Astrocyte (in vitro differentiated cells and primary cell): ENCODE data around the gene OR8K1. TPM values are rescaled to one million over a fixed set of nuclear protein-coding genes. Genes with fewer than 3 reads are reported as not detected.

Experiments
- DNase-seq: peaks from one replicate; pipeline ENCODE4 v3.0.0-alpha.2; 2010; ENCODE audit warnings: low read depth
- FAIRE-seq: peaks from 2 replicates; lab custom pipeline; 2011; peaks lifted over from hg19 to GRCh38; lab: Jason Lieb, UNC
- H2AFZ ChIP-seq: 2 replicates; pipeline ENCODE4 v1.6.0; 2012; ENCODE audit warnings: low read depth, low read length, inconsistent platforms
- H3K27ac ChIP-seq: 2 replicates; pipeline ENCODE4 v1.5.1; 2011; ENCODE audit warnings: low read depth, low read length, inconsistent platforms
- H3K27me3 ChIP-seq: 2 replicates; pipeline ENCODE4 v1.6.0; 2011; ENCODE audit warnings: low read length, inconsistent platforms; ENCODE audit not compliant: insufficient read depth
- H3K36me3 ChIP-seq: 2 replicates; pipeline ENCODE4 v1.5.1; 2011; ENCODE audit warnings: low read length, inconsistent platforms; ENCODE audit not compliant: insufficient read depth
- H3K4me1 ChIP-seq: 2 replicates; pipeline ENCODE4 v1.5.1; 2011; ENCODE audit warnings: low read length, inconsistent platforms; ENCODE audit not compliant: insufficient read depth
- H3K4me2 ChIP-seq: 2 replicates; pipeline ENCODE4 v1.6.0; 2012; ENCODE audit warnings: low read length, inconsistent platforms
- H3K4me3 ChIP-seq: 2 replicates; pipeline ENCODE4 v1.5.1; 2011; ENCODE audit warnings: low read depth, mild to moderate bottlenecking, low read length, inconsistent platforms; ENCODE audit not compliant: insufficient read depth
- H3K79me2 ChIP-seq: 2 replicates; pipeline ENCODE4 v1.6.0; 2012; ENCODE audit warnings: mild to moderate bottlenecking, low read length, inconsistent platforms; ENCODE audit not compliant: insufficient read depth
- H3K9ac ChIP-seq: 2 replicates; pipeline ENCODE4 v1.6.0; 2012; ENCODE audit warnings: mild to moderate bottlenecking, low read length, inconsistent platforms
- H3K9me3 ChIP-seq: 2 replicates; pipeline ENCODE4 v1.5.1; 2012; ENCODE audit warnings: low read depth, mild to moderate bottlenecking, low read length, inconsistent platforms; ENCODE audit not compliant: insufficient read depth
- H4K20me1 ChIP-seq: 2 replicates; pipeline ENCODE4 v1.6.0; 2012; ENCODE audit warnings: low read length, inconsistent platforms; ENCODE audit not compliant: insufficient read depth
- H3K27ac Mint-ChIP-seq: one replicate; pipeline ENCODE4 v1.8.0; 2021; ENCODE audit warnings: mild to moderate bottlenecking, mixed read lengths; ENCODE audit not compliant: unreplicated experiment
- H3K27me3 Mint-ChIP-seq: one replicate; pipeline ENCODE4 v1.8.0; 2021; ENCODE audit warnings: low read depth, mixed read lengths; ENCODE audit not compliant: unreplicated experiment
- H3K36me3 Mint-ChIP-seq: one replicate; pipeline ENCODE4 v1.8.0; 2021; ENCODE audit warnings: low read depth, mixed read lengths; ENCODE audit not compliant: unreplicated experiment
- H3K4me1 Mint-ChIP-seq: one replicate; pipeline ENCODE4 v1.8.0; 2021; ENCODE audit warnings: low read depth, mixed read lengths; ENCODE audit not compliant: unreplicated experiment
- H3K4me3 Mint-ChIP-seq: one replicate; pipeline ENCODE4 v1.8.0; 2021; ENCODE audit warnings: mild to moderate bottlenecking, moderate library complexity, mixed read lengths; ENCODE audit not compliant: unreplicated experiment
- H3K9me3 Mint-ChIP-seq: one replicate; pipeline ENCODE4 v1.8.0; 2021; ENCODE audit warnings: mild to moderate bottlenecking, mixed read lengths; ENCODE audit not compliant: unreplicated experiment
- EZH2 ChIP-seq: IDR thresholded peaks from 2 replicates; pipeline ENCODE4 v1.6.1; 2012; ENCODE audit warnings: mild to moderate bottlenecking, low read length, inconsistent platforms; ENCODE audit not compliant: insufficient read depth
- total RNA-seq: library from RNA; stranded (reverse); gene quantifications from 2 replicates; pipeline ENCODE4 v1.2.1, GENCODE V29; 2021
- TF ChIP-seq, protein P1 (sequence below): IDR thresholded peaks from 2 replicates; pipeline ENCODE4 v1.5.1; 2011; ENCODE audit warnings: low read depth, mild to moderate bottlenecking, inconsistent platforms, low read length, moderate library complexity; ENCODE audit not compliant: insufficient read depth

Gene OR8K1
- total RNA-seq, 1 donor from 2014 or later = not detected

DNA sequence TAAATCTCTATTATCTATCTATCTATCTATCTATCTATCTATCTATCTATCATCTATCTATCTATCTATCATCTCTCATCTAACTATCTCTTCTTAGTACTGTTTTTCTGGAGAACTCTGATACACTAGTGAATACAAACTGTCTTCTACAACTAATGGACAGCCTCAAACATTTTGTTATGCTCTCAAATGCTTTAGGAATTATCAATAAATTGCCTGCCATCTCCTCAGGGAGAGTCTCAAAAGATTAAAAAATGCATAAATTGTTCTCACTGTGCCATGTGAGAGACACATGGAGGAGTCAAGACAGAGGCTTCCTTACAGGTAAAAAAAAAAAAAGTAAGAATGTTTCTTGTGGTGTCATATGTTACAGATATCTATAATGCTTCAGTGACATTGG, 31.0 kb upstream of the OR8K1 start, which contains the start of gene OR8K3:
OR8K3 (plus strand) TSS at position 301 of the 400 bp plus-strand sequence. CDS start 3,163 bp downstream, outside the sequence.
- H3K27ac Mint-ChIP-seq = no peak within 1 kb of the TSS
- H3K4me3 ChIP-seq = no peak within 1 kb of the TSS
- H3K36me3 ChIP-seq = no peaks in the 10 kb centered on the region
- H3K4me3 Mint-ChIP-seq = no peak within 1 kb of the TSS
- no peaks in the 10 kb centered on the region for H3K27me3 ChIP-seq
- H2AFZ ChIP-seq = no peak within 1 kb of the TSS
- DNase-seq (no peak), FAIRE-seq (no peak)
- H3K9me3 ChIP-seq = peaks cover 4% of the 10 kb centered on the region
- no peaks in the 10 kb centered on the region for H3K27me3 Mint-ChIP-seq
- no peaks in the 10 kb centered on the region for H3K79me2 ChIP-seq
- H3K4me1 Mint-ChIP-seq = no peaks in the 10 kb centered on the region
- H4K20me1 ChIP-seq = no peaks in the 10 kb centered on the region
- no peak within 1 kb of the TSS for H3K27ac ChIP-seq
- H3K36me3 Mint-ChIP-seq = no peaks in the 10 kb centered on the region
- H3K4me1 ChIP-seq = no peaks in the 10 kb centered on the region
- H3K9me3 Mint-ChIP-seq = no peaks in the 10 kb centered on the region
- H3K9ac ChIP-seq = no peak within 1 kb of the TSS
- TF ChIP-seq, protein P1, sequence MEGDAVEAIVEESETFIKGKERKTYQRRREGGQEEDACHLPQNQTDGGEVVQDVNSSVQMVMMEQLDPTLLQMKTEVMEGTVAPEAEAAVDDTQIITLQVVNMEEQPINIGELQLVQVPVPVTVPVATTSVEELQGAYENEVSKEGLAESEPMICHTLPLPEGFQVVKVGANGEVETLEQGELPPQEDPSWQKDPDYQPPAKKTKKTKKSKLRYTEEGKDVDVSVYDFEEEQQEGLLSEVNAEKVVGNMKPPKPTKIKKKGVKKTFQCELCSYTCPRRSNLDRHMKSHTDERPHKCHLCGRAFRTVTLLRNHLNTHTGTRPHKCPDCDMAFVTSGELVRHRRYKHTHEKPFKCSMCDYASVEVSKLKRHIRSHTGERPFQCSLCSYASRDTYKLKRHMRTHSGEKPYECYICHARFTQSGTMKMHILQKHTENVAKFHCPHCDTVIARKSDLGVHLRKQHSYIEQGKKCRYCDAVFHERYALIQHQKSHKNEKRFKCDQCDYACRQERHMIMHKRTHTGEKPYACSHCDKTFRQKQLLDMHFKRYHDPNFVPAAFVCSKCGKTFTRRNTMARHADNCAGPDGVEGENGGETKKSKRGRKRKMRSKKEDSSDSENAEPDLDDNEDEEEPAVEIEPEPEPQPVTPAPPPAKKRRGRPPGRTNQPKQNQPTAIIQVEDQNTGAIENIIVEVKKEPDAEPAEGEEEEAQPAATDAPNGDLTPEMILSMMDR = no peak
- TF ChIP-seq EZH2 = no peak
- H3K4me2 ChIP-seq = no peak within 1 kb of the TSS

DNA sequence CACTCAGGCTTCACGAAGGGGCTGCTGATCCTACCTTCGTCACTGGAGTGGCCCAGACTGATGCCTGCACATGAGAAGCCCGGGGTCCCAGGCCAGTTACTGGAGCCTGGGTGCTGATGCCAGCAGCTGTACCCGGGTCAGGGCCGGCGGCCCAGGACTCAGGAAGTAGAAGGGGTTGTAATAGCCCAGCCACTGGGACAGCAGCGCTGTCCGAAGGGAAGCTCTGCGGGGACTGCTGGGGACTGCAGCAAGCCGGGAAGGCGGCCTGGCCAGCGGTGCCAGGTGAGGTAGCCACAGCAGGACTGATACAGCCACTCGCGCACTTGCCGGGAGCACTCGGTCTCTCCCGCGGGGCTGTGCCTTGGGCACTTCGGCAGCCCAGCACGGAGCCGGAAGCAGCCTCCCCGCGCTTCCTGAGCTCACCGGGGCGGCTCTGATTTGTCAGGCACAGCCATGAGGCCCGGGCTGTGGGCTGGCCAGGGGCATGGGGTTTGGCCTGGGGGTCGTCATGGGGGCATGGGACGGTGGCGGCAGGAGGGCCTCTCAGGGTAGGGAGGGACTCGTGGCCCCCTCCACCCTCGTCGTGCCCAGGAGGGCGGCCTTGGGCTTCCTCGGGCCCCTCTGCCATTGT, 13.9 kb upstream of the OR8K1 start:
- Histone ChIP-seq H3K27ac (no peak overlapping the region), H3K36me3 (no peaks in the 10 kb centered on the region), H3K9ac (no peak overlapping the region), H3K9me3 (no peaks in the 10 kb centered on the region), H3K4me2 (no peak overlapping the region), H3K79me2 (no peaks in the 10 kb centered on the region), H4K20me1 (no peaks in the 10 kb centered on the region), H3K4me1 (no peaks in the 10 kb centered on the region), H3K27me3 (no peaks in the 10 kb centered on the region), H2AFZ (no peak overlapping the region), H3K4me3 (no peak overlapping the region)
- H3K4me3 Mint-ChIP-seq = no peak overlapping the region
- H3K4me1 Mint-ChIP-seq = peaks cover 9% of the 10 kb centered on the region
- FAIRE-seq (no peak), DNase-seq (no peak)
- no peaks in the 10 kb centered on the region for H3K9me3 Mint-ChIP-seq
- peaks cover 2% of the 10 kb centered on the region for H3K36me3 Mint-ChIP-seq
- TF ChIP-seq, protein P1 = no peak
- no peak for TF ChIP-seq EZH2
- no peaks in the 10 kb centered on the region for H3K27me3 Mint-ChIP-seq
- no peak overlapping the region for H3K27ac Mint-ChIP-seq

DNA sequence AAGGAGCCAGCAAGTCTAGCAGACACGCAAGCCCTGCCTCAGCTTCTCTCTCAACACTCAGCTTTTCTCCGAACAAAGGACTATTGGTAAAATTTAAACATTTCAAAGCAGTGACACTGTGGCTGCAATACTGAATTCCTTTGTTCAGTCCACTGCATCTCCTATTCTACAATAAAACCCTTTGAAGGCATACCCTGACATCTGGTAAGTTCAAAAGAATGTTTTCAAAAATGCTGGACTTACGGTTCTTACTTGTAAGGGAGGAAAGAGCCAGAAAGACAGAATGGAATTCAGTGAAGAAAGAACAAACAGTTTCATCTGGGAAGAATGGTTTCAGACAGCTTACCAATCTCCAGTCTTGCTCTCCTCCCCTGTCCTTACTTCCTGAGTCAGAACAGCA, 12.7 kb upstream of the OR8K1 start:
- Mint-ChIP-seq H3K27ac (no peak overlapping the region), H3K27me3 (no peaks in the 10 kb centered on the region)
- FAIRE-seq = no peak

More for the DNA sequence above, 12.7 kb upstream of the OR8K1 start:
- no peak overlapping the region for H3K4me2 ChIP-seq
- H3K79me2 ChIP-seq = no peaks in the 10 kb centered on the region
- DNase-seq = no peak
- TF ChIP-seq, protein P1 = no peak
- TF ChIP-seq EZH2 = no peak
- H3K4me3 Mint-ChIP-seq = no peak overlapping the region
- no peaks in the 10 kb centered on the region for H3K27me3 ChIP-seq
- no peak overlapping the region for H3K27ac ChIP-seq
- no peaks in the 10 kb centered on the region for H3K4me1 ChIP-seq
- H3K9me3 ChIP-seq = no peaks in the 10 kb centered on the region
- no peak overlapping the region for H3K4me3 ChIP-seq
- H3K4me1 Mint-ChIP-seq = peaks cover 9% of the 10 kb centered on the region
- no peaks in the 10 kb centered on the region for H3K36me3 ChIP-seq
- no peaks in the 10 kb centered on the region for H3K9me3 Mint-ChIP-seq
- no peak overlapping the region for H2AFZ ChIP-seq
- no peak overlapping the region for H3K9ac ChIP-seq
- no peaks in the 10 kb centered on the region for H4K20me1 ChIP-seq
- H3K36me3 Mint-ChIP-seq = peaks cover 2% of the 10 kb centered on the region
